Measurements from ENCODE around the gene HCST. TPM values are rescaled to one million over a fixed set of nuclear protein-coding genes. Genes with fewer than 3 reads are reported as not detected.

The HCST gene
- total and polyA plus RNA-seq, 7 donors: 2.4 to 36.1 (median 4.8) TPM; not detected in 1

DNA sequence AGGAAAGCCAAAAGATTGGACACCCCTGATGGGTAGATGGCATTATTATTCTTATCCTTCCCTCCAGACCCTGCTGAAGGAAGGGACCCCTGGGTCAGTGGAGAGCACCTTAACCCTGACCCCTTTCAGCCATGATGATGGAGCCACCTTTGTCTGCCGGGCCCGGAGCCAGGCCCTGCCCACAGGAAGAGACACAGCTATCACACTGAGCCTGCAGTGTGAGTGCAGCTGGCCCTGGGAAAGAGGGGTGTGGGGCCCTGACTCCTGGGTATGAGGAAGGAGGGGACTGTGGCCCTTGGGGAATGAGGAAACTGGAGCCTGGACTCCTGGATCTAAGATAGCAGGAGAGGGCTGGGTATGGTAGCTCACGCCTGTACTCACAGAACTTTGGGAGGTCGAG lies 42.9 kb upstream of the HCST start:
- 27 to 69% methylated on average over 4 of the region's 4 CpGs for WGBS, 2 donors
- Histone ChIP-seq H3K4me1 (peaks cover 0 to 17% (median 14%) of the 10 kb centered on the region in 4 donors), H3K4me3 (no peak overlapping the region), H3K9me3 (no peaks in the 10 kb centered on the region), H3K36me3 (no peaks in the 10 kb centered on the region), H3K27ac (no peak overlapping the region), H3K27me3 (peaks cover 13 to 86% (median 61%) of the 10 kb centered on the region in 3 donors)
- no peak for DNase-seq
- TF ChIP-seq POLR2AphosphoS5 (IDR thresholded peaks at IDR 0.05) (no peak), POLR2A (IDR thresholded peaks at IDR 0.05) (no peak), EP300 (IDR thresholded peaks at IDR 0.05) (no peak)
- TF ChIP-seq, protein P1, sequence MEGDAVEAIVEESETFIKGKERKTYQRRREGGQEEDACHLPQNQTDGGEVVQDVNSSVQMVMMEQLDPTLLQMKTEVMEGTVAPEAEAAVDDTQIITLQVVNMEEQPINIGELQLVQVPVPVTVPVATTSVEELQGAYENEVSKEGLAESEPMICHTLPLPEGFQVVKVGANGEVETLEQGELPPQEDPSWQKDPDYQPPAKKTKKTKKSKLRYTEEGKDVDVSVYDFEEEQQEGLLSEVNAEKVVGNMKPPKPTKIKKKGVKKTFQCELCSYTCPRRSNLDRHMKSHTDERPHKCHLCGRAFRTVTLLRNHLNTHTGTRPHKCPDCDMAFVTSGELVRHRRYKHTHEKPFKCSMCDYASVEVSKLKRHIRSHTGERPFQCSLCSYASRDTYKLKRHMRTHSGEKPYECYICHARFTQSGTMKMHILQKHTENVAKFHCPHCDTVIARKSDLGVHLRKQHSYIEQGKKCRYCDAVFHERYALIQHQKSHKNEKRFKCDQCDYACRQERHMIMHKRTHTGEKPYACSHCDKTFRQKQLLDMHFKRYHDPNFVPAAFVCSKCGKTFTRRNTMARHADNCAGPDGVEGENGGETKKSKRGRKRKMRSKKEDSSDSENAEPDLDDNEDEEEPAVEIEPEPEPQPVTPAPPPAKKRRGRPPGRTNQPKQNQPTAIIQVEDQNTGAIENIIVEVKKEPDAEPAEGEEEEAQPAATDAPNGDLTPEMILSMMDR (IDR thresholded peaks at IDR 0.05): no peak
- intact Hi-C loops (cut with DNase I): no loop called here

DNA sequence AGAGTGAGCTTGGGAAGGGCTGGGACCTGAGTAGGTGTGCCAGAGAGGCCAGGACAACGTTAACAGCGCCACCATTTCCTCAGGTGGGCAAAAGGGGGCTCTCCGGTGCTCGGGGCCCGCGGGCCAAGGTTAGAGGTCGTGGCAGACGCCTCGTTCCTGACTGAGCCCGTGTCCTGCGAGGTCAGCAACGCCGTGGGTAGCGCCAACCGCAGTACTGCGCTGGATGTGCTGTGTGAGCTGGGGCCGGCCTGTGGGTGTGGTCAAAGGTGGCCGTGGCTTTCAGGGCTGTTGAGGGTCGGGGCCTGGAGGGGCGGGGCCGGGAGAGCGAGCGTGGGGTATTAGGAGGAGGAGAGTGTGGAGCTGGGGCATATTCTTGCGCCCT lies 41.9 kb upstream of the HCST start:
- TF ChIP-seq EP300 (IDR thresholded peaks at IDR 0.05): no peak
- TF ChIP-seq, protein P1 (IDR thresholded peaks at IDR 0.05): no peak
- TF ChIP-seq POLR2A (IDR thresholded peaks at IDR 0.05): no peak
- TF ChIP-seq POLR2AphosphoS5 (IDR thresholded peaks at IDR 0.05): no peak
- no peak for DNase-seq
- Histone ChIP-seq H3K9me3 (no peaks in the 10 kb centered on the region), H3K4me1 (peaks cover 0 to 17% (median 14%) of the 10 kb centered on the region in 4 donors), H3K27ac (no peak overlapping the region), H3K27me3 (peaks cover 13 to 82% (median 51%) of the 10 kb centered on the region in 3 donors), H3K4me3 (no peak overlapping the region), H3K36me3 (no peaks in the 10 kb centered on the region)
- intact Hi-C loops (cut with DNase I): no loop called here
- WGBS, 2 donors: 16 to 19% methylated on average over 24 of the region's 24 CpGs

DNA sequence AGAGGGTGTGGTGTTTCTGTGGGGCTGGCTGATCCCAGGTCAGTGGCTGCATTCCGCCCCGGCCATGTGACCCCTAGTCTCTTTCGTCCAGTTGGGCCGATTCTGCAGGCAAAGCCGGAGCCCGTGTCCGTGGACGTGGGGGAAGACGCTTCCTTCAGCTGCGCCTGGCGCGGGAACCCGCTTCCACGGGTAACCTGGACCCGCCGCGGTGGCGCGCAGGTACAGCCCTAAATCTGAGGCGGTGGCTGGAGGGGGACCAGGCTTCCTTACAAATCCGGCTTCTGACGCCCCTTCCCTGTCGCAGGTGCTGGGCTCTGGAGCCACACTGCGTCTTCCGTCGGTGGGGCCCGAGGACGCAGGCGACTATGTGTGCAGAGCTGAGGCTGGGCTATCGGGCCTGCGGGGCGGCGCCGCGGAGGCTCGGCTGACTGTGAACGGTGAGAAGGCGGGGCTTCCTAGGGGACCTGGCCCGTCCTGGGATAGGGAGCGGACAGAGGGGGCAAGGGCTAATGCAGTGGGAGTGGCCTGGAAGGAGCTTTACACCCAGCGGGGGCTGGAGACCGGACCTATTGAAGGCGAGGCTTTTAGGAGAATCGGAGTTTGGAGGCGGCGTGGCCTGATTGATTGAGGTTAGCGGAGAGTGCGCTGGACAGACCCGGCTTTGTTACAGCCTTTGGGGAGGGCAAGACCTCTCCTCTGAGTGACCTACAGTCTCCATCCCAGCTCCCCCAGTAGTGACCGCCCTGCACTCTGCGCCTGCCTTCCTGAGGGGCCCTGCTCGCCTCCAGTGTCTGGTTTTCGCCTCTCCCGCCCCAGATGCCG lies 41.3 kb upstream of the HCST start:
- Histone ChIP-seq H3K27ac (no peak overlapping the region), H3K36me3 (no peaks in the 10 kb centered on the region), H3K9me3 (no peaks in the 10 kb centered on the region), H3K4me3 (no peak overlapping the region), H3K27me3 (peaks cover 11 to 81% (median 46%) of the 10 kb centered on the region in 3 donors), H3K4me1 (peaks cover 0 to 13% (median 13%) of the 10 kb centered on the region in 4 donors)
- intact Hi-C loops (cut with DNase I): no loop called here
- TF ChIP-seq, protein P1 (IDR thresholded peaks at IDR 0.05): no peak
- no peak for TF ChIP-seq EP300 (IDR thresholded peaks at IDR 0.05)
- WGBS, 2 donors: 11 to 12% methylated on average over 55 of the region's 55 CpGs
- DNase-seq: no peak

DNA sequence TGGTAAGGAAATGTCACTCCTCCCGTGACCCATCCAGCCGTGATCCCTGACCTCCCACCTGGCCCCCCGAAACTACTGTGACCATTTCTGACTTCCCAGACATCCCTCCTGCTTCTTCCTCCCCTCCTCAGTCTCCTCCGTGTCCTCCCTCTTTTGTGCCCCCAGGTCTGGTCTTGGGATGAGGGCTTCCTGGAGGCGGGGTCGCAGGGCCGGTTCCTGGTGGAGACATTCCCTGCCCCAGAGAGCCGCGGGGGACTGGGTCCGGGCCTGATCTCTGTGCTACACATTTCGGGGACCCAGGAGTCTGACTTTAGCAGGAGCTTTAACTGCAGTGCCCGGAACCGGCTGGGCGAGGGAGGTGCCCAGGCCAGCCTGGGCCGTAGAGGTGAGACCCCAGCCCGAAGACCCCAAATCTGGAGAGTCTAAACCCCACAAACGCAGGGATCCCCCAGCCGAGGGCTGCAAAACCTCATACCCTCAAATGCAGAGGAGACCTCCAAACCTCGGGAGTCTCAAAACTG lies 40.6 kb upstream of the HCST start:
- H3K4me3 ChIP-seq: no peak overlapping the region
- intact Hi-C loops (cut with DNase I): no loop called here
- DNase-seq: no peak
- no peaks in the 10 kb centered on the region for H3K9me3 ChIP-seq
- WGBS, 2 donors: 45 to 52% methylated on average over 19 of the region's 19 CpGs
- H3K4me1 ChIP-seq: peaks cover 0 to 7% (median 6%) of the 10 kb centered on the region in 4 donors
- TF ChIP-seq POLR2AphosphoS5 (IDR thresholded peaks at IDR 0.05) (no peak), EP300 (IDR thresholded peaks at IDR 0.05) (no peak), POLR2A (IDR thresholded peaks at IDR 0.05) (no peak)
- TF ChIP-seq, protein P1 (IDR thresholded peaks at IDR 0.05): no peak
- no peaks in the 10 kb centered on the region for H3K36me3 ChIP-seq
- H3K27me3 ChIP-seq: peaks cover 11 to 75% (median 39%) of the 10 kb centered on the region in 3 donors
- no peak overlapping the region for H3K27ac ChIP-seq

Measured in sigmoid colon (tissue), 7 donors.